GM12872 (cell line): Measurements from ENCODE around the gene MAP3K7CL.

Source experiments
- CTCF ChIP-seq: IDR thresholded peaks from 3 replicates; pipeline ENCODE4 v1.5.1; 2011; ENCODE audit warnings: low read depth, mild to moderate bottlenecking, low read length, moderate library complexity; ENCODE audit not compliant: insufficient read depth

The MAP3K7CL gene

DNA sequence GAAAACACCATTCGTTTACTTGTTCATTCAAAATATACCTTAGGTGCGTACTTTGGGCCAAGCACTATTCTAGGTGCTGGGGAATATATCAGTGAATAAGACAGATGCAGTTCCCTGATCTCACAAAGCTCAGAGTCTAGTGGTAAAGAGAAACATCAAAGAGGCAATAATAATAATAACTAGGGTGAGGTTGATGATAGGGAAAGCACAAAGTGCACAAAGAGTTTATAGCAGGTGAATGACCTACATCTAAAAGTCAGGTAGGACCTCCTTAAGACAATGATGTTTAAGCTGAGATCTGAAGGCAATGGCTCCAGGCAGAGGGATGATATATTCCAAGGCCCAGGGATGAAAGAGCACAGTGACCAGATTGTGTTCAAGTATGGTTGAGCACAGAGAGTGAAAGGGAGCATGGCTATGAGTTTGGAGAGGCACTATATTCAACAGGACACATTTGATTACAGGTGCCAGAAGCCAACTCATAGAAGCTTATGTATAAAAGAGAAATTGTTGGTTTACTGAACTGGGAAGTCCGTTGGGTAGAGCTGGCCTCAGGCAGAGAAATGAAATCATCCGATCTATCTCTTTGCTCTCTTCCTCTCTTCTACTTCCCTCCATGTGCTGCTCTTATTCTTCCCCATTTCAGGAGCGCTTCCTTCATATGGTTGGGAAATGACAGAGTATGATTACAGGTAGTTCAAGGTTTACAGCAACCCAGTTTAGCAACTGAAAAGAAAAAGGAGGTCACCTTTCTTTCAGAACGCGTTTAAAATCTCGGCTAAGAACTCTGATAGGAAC lies 34.0 kb upstream of the MAP3K7CL start:
- TF ChIP-seq CTCF, result no peak

- TF ChIP-seq CTCF, result no peak
Measured at GRCh38 chr21:29098156-29098555, 32.3 kb upstream of the MAP3K7CL start.

GRCh38 chr21:29102791-29103257 lies 27.6 kb upstream of the MAP3K7CL start:
- TF ChIP-seq CTCF, result no peak

- no peak for TF ChIP-seq CTCF
Measured at GRCh38 chr21:29104239-29104708, 26.2 kb upstream of the MAP3K7CL start.

DNA sequence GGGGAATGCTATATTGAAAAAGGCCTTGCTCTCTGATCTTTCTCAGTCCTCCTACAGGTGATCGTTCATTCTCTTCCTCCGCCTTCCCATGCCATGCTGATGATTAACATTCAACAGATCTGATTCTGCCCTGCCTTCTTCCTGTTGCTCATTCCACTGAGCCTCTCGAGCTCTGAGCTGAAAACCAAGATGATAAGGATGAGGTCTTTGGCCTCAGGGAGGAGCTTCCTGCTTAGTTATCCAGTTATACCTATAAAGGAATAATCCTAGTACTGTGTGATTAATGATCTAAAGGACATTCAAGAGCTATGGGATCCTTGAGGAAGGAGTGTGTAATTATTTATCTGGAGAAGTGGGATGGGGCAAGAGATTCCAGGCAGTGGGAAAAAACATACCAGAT lies 25.2 kb upstream of the MAP3K7CL start:
- TF ChIP-seq CTCF, result no peak

DNA sequence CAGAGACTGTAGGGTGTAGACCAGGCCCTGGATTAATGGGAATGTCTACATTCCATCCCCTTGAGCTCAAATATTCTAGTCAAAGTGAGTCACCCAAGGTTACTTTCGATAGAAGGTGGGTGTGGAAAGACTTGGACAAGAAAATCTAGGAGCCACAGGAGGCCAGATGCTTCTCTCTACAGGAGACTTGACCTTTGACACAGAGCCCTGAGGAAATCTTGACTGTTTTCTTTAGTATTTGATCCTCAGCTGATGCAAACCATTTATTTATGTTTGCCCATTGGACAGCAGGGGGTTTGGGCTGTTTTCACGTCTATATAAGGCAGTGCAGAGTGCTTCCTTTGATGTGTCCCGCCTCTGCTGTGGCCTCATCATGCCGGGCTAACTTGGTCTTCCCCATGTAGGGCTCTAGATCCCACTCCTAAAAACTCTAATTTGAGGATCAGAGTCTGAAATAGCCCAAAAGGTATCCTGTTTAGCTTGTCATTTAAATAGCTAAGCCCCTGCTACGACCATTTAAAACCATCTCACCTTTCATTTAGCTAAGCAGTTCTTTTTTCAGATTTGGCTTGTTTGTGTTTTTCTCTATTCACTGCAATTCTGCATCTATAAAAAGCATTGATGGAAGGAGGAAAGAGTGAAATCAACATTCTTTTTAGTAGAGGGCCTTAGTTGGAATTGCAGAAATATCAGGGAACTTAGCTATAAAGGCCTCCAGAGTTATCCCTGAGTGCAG lies 15.5 kb upstream of the MAP3K7CL start:
- no peak for TF ChIP-seq CTCF

GRCh38 chr21:29115899-29116298 lies 14.5 kb upstream of the MAP3K7CL start:
- no peak for TF ChIP-seq CTCF
